Omental fat pad (tissue), 4 donors: ENCODE results near the gene OSBPL1A. TPM values are rescaled to one million over a fixed set of nuclear protein-coding genes. Genes with fewer than 3 reads are reported as not detected.

Experiments
- ATAC-seq: fragments of 150-250 bp; one replicate; pipeline ENCODE4 v1.9.1; 2016; ENCODE audit warnings: mild to moderate bottlenecking, moderate library complexity; ENCODE audit not compliant: low FRiP score
- DNase-seq: peaks from one replicate; pipeline ENCODE4 v3.0.0-alpha.2; 2019; ENCODE audit warnings: low spot score
- total RNA-seq, 4 donors: library from RNA; depleted of rRNA; stranded (reverse); fragments of >200 nt; gene quantifications; one replicate each; pipeline ENCODE4 v1.1.0, GENCODE V29; 2016
- TF ChIP-seq, protein P1 (sequence below), 3 donors: fragments of 450-650 bp; IDR thresholded peaks; one replicate each; pipeline ENCODE4 v1.5.1; 2016 to 2017; ENCODE audit warnings: antibody characterized with exemption in 3 of 3, mild to moderate bottlenecking in 3 of 3, moderate library complexity in 2 of 3

OSBPL1A gene
- total RNA-seq, 4 donors from 2014 or later = 67.1 to 123 (median 109) TPM

DNA sequence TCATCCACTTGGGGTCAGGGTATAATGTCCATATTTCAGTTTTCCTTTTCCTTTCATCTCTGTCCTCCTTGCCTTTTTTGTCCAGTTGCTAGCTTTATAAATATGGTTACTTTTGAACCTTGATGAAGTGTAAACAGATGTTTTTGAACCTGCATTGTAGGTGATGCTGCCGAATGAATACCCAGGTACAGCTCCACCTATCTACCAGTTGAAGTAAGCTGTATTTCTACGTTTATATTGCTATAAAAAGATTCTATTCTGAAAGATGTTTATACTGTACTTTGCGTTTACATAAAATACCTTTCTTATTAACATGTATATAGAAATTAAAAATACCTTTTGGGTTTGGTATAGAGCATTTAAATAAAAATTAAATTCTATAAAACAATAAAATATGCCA, 31.1 kb upstream of the OSBPL1A start:
- ATAC-seq (no peak), DNase-seq (no peak)
- TF ChIP-seq, protein P1, sequence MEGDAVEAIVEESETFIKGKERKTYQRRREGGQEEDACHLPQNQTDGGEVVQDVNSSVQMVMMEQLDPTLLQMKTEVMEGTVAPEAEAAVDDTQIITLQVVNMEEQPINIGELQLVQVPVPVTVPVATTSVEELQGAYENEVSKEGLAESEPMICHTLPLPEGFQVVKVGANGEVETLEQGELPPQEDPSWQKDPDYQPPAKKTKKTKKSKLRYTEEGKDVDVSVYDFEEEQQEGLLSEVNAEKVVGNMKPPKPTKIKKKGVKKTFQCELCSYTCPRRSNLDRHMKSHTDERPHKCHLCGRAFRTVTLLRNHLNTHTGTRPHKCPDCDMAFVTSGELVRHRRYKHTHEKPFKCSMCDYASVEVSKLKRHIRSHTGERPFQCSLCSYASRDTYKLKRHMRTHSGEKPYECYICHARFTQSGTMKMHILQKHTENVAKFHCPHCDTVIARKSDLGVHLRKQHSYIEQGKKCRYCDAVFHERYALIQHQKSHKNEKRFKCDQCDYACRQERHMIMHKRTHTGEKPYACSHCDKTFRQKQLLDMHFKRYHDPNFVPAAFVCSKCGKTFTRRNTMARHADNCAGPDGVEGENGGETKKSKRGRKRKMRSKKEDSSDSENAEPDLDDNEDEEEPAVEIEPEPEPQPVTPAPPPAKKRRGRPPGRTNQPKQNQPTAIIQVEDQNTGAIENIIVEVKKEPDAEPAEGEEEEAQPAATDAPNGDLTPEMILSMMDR (IDR thresholded peaks at IDR 0.05) = no peak

DNA sequence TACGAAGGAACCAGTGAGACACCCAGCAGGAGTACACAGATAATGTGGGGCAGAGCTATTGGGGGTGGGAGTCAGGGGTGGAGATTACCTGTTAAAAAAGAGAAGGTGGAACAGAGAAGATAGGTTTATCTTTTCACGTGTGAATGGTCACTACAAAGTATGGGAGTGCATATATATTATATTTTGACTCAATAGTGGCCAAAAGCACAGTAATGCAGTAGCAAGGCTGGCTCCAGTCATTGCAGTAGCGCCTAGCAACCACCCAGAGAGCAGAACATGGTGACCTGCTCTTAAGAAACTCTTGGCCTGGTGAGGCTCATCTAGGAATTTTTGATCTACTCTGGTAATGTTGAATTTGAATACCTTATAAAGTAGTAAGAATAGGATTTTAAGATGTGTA, 29.9 kb upstream of the OSBPL1A start:
- DNase-seq = no peak
- no peak for ATAC-seq
- TF ChIP-seq, protein P1 (IDR thresholded peaks at IDR 0.05) = no peak

DNA sequence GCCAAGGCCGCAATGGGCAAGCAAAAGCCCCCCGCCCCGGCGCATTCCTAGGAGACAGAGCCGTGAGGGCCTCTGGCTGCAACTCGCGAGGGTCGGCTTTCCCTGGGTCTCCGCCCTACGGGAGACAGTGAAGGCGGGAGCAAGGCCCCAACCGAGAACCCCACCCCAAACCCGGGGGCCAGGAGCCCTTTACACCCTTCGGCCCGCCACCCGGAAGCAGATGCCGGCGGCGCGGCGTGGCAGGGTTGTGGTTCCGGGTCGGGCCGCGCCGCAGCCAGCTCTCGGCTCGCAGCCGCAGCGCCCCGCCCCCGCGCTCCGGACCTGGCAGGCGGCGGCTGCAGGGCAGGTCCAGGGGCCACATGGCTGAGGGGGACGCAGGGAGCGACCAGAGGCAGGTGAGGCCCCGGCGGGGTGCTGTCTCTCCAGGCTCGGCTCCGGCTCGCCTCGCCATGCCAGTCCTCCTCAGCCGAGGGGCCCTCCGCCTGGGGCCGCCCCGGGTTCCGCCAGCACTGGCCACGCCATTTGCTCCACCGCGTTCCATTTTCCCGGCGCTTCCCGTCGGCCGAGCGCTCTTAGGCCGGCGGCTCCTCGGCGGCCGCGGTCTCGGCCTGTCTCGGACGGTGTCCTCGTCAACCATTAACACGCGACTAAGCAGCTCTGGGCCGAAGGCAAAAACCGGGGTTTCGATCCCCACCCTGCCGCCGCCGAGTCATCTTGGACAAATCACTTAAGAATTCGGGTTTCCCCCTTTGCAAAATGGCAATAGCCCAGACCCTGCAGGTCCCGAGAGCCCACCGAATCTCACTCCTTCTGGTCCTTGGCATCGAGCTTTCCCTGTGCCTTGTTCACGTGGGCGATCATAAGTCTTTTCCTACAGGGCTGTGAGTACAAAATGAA, 29.0 kb upstream of the OSBPL1A start, which contains the start of gene IMPACT:
Gene IMPACT, plus strand, starts transcription at position 273 of the 897 bp plus-strand sequence. Its CDS starts 87 bp downstream, at position 360.
- ATAC-seq = peak; percentile 82
- peak; percentile 53 for DNase-seq
- TF ChIP-seq, protein P1 (IDR thresholded peaks at IDR 0.05) = no peak

DNA sequence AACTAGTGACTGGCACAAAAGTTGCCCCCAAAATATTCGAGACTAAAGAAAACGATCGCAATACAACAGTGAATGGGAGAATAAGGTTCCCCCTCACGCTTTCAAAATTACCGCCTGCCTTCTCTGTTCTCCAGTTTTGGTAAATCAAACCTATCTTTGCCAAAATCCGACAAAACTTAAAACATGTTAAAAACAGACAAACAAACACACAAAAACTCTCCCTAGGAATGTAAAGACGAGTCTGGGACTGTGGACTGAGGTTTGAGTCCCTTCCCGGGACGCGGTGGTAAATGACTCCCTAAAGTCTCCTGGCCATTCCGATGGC, 28.4 kb upstream of the OSBPL1A start:
- TF ChIP-seq, protein P1 (IDR thresholded peaks at IDR 0.05) = no peak
- ATAC-seq = no peak
- no peak for DNase-seq

DNA sequence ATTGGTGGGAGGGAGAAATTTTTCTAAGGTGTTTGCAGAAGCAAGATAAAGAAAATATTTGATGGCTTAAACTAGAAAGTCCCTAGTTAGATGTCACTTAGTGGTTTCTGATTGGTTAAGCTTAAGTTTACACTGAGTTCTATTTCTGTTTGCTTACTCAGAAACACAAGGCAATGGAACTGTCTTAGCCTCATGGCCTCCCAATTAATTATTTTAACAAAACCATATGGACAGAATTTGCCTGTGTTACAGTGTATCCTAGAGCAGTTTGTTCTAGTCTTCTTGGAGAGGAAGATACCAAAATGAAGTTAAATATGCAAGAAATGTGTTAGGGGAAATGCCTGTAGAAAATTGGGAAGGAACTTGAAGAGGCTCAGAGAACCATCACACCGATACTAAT, 24.2 kb upstream of the OSBPL1A start:
- TF ChIP-seq, protein P1 (IDR thresholded peaks at IDR 0.05) = no peak
- DNase-seq (no peak), ATAC-seq (no peak)

DNA sequence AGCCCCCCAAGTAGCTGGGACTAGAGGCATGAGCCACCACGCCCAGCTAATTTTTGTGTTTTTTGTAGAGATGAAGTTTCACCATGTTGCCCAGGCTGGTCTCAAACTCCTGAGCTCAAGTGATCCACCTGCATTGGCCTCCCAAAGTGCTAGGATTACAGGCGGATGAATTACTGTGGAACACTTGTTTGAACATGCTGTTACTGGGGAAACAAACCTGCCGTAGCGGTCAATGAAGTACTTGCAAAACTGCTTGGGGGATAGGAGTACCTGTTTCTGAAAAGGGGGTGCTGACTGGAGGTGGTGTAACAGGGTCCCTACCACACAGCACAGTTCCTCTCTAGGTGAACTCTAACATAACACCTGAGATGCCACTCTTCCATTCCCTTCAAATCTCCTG, 22.9 kb upstream of the OSBPL1A start:
- TF ChIP-seq, protein P1 (IDR thresholded peaks at IDR 0.05) = no peak
- ATAC-seq (no peak), DNase-seq (no peak)

DNA sequence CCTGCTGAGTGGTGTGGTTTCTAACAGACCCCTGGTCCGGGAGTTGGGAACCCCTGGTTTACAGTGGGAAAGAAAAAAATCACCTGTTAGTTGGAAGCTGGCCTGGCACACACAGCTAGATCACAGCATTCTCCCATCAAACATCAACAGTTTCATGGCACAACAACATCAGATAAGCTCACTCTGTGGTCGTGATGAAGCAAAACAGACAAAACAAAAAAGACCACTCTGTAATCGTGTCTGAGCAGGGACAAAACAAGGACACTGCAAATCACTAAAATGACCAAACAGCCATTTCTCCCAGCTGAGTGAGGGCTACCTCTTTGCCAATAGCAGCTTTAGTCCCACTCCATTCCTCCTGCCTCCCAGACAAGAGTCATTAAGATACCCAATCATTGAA, 19.9 kb upstream of the OSBPL1A start:
- ATAC-seq (no peak), DNase-seq (no peak)
- TF ChIP-seq, protein P1 (IDR thresholded peaks at IDR 0.05) = no peak
